Measurements from ENCODE around the gene DNAH10.

Gene DNAH10

DNA sequence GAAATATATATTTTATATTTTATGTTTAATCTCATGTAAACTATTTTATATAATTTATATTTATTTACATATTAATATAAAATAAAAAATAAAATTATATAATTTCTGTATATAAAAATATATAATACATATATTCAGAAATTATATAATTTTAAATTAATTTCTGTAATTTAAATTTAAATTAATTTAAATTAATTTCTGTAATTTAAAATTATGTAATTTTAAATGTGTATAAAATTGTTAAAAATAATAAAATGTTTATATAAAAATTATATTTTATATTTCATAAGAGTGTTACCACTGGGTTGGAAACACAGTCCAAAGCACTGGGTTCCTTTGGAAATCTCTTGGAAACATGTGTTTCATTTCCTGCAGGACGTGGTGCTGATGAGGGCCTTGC is 94.6 kb downstream of the DNAH10 start:
- Histone ChIP-seq H3K27me3 (ENCODE audit: insufficient read depth, low read length) (no peaks in the 10 kb centered on the region), H3K36me3 (ENCODE audit: insufficient read depth, low read length) (no peaks in the 10 kb centered on the region), H3K27ac (ENCODE audit: low read depth, low read length, poor library complexity, severe bottlenecking) (no peak overlapping the region), H3K4me3 (ENCODE audit: low read depth, low read length, poor library complexity, severe bottlenecking) (no peak overlapping the region), H3K9me3 (ENCODE audit: low read length) (no peaks in the 10 kb centered on the region), H3K4me1 (ENCODE audit: insufficient read depth, low read length, severe bottlenecking) (no peaks in the 10 kb centered on the region), H4K20me1 (ENCODE audit: insufficient read depth, low read length) (no peaks in the 10 kb centered on the region), H3K9ac (ENCODE audit: low read length) (no peak overlapping the region), H3K9me2 (ENCODE audit: low read depth, low read length) (no peaks in the 10 kb centered on the region), H3K4me2 (ENCODE audit: low read length) (no peak overlapping the region), H2AFZ (ENCODE audit: low read length) (no peak overlapping the region), H3K79me2 (ENCODE audit: insufficient read depth, low read length) (no peaks in the 10 kb centered on the region), H3F3A (ENCODE audit: insufficient read depth, low read length) (no peaks in the 10 kb centered on the region)
- no peak for TF ChIP-seq CTCF (IDR thresholded peaks at IDR 0.05; ENCODE audit: low read length)
- no peak for TF ChIP-seq EZH2 (IDR thresholded peaks at IDR 0.05; ENCODE audit: borderline replicate concordance, low read length)

DNA sequence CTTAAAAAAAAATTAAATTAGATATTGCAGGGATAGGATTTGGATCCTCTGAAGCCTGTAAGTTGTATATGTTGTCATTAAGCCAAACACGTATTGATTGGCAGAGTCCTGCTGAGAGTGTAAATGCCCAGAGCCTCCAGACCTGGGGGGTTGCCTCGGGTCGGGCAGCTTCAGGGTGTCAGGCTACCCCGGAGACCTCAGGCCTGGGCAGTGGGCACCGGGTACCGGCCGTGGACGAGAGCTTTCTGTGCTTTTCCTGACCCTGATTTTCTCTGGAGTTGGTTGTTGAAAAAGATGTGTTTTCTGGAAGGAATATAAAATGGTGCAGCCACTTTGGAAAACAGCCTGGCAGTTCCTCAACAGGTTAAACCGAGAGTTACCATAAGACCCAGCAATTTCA is 96.1 kb downstream of the DNAH10 start:
- TF ChIP-seq EZH2 (IDR thresholded peaks at IDR 0.05; ENCODE audit: borderline replicate concordance, low read length) (no peak), CTCF (IDR thresholded peaks at IDR 0.05; ENCODE audit: low read length) (no peak)
- Histone ChIP-seq H3K27ac (ENCODE audit: low read depth, low read length, poor library complexity, severe bottlenecking) (no peak overlapping the region), H3K9me2 (ENCODE audit: low read depth, low read length) (no peaks in the 10 kb centered on the region), H3K79me2 (ENCODE audit: insufficient read depth, low read length) (no peaks in the 10 kb centered on the region), H3K4me3 (ENCODE audit: low read depth, low read length, poor library complexity, severe bottlenecking) (no peak overlapping the region), H3K4me2 (ENCODE audit: low read length) (no peak overlapping the region), H3K9me3 (ENCODE audit: low read length) (no peaks in the 10 kb centered on the region), H3K36me3 (ENCODE audit: insufficient read depth, low read length) (no peaks in the 10 kb centered on the region), H3K27me3 (ENCODE audit: insufficient read depth, low read length) (no peaks in the 10 kb centered on the region; the same call in 1 of the 2 replicates), H3F3A (ENCODE audit: insufficient read depth, low read length) (no peaks in the 10 kb centered on the region), H3K4me1 (ENCODE audit: insufficient read depth, low read length, severe bottlenecking) (no peaks in the 10 kb centered on the region), H2AFZ (ENCODE audit: low read length) (no peak overlapping the region), H3K9ac (ENCODE audit: low read length) (no peak overlapping the region), H4K20me1 (ENCODE audit: insufficient read depth, low read length) (no peaks in the 10 kb centered on the region)

- Histone ChIP-seq H3K9ac (ENCODE audit: low read length) (no peak overlapping the region), H3K9me3 (ENCODE audit: low read length) (no peaks in the 10 kb centered on the region), H3K27me3 (ENCODE audit: insufficient read depth, low read length) (no peaks in the 10 kb centered on the region; the same call in 1 of the 2 replicates), H2AFZ (ENCODE audit: low read length) (no peak overlapping the region), H3K27ac (ENCODE audit: low read depth, low read length, poor library complexity, severe bottlenecking) (no peak overlapping the region), H3K36me3 (ENCODE audit: insufficient read depth, low read length) (no peaks in the 10 kb centered on the region), H3K79me2 (ENCODE audit: insufficient read depth, low read length) (no peaks in the 10 kb centered on the region), H4K20me1 (ENCODE audit: insufficient read depth, low read length) (no peaks in the 10 kb centered on the region), H3K4me1 (ENCODE audit: insufficient read depth, low read length, severe bottlenecking) (no peaks in the 10 kb centered on the region), H3K4me3 (ENCODE audit: low read depth, low read length, poor library complexity, severe bottlenecking) (no peak overlapping the region), H3K9me2 (ENCODE audit: low read depth, low read length) (no peaks in the 10 kb centered on the region), H3K4me2 (ENCODE audit: low read length) (no peak overlapping the region), H3F3A (ENCODE audit: insufficient read depth, low read length) (no peaks in the 10 kb centered on the region)
- TF ChIP-seq CTCF (IDR thresholded peaks at IDR 0.05; ENCODE audit: low read length): peak; percentile 13; the same call in 1 of the 2 replicates
- no peak for TF ChIP-seq EZH2 (IDR thresholded peaks at IDR 0.05; ENCODE audit: borderline replicate concordance, low read length)
Measured at GRCh38 chr12:123859035-123859434, 96.9 kb downstream of the DNAH10 start.
